GM11168 (cell line): ENCODE results near the gene ALOX5AP.

Experiments used
- in situ Hi-C: fragments of 300-500 bp; cut with MboI; formaldehyde crosslinking; loops from one replicate; pipeline ENCODE4 v1.12.0; 2022; ENCODE audit warnings: low sequenced_read_pairs; ENCODE audit not compliant: unreplicated experiment

The ALOX5AP gene

GRCh38 chr13:30712536-30713532 is 22.5 kb upstream of the ALOX5AP start:
- in situ Hi-C loops: no loop called here

- in situ Hi-C loops: no loop called here
These were observed 20.5 kb upstream of the ALOX5AP start for GRCh38 chr13:30714629-30715371.

- in situ Hi-C loops: no loop called here
These were observed 20.0 kb upstream of the ALOX5AP start for GRCh38 chr13:30715372-30715756.

GRCh38 chr13:30715837-30716236 is 19.5 kb upstream of the ALOX5AP start:
- in situ Hi-C loops: no loop called here

- in situ Hi-C loops: no loop called here
These were observed 16.4 kb upstream of the ALOX5AP start for GRCh38 chr13:30718661-30719524.

GRCh38 chr13:30719525-30719914 is 15.8 kb upstream of the ALOX5AP start:
- in situ Hi-C loops: no loop called here

- in situ Hi-C loops: no loop called here
These were observed 15.0 kb upstream of the ALOX5AP start for GRCh38 chr13:30720172-30720869.

- in situ Hi-C loops: no loop called here
These were observed 13.4 kb upstream of the ALOX5AP start for GRCh38 chr13:30721936-30722335.

GRCh38 chr13:30722361-30722760 is 13.0 kb upstream of the ALOX5AP start:
- in situ Hi-C loops: no loop called here

- in situ Hi-C loops: no loop called here
These were observed 10.6 kb upstream of the ALOX5AP start for GRCh38 chr13:30724778-30725177.

GRCh38 chr13:30725326-30726085 is 9.8 kb upstream of the ALOX5AP start:
- in situ Hi-C loops: no loop called here

- in situ Hi-C loops: no loop called here
These were observed 9.2 kb upstream of the ALOX5AP start for GRCh38 chr13:30726192-30726591.

GRCh38 chr13:30727491-30728355 is 7.6 kb upstream of the ALOX5AP start:
- in situ Hi-C loops: no loop called here

GRCh38 chr13:30729801-30730200 is 5.5 kb upstream of the ALOX5AP start:
- in situ Hi-C loops: no loop called here

GRCh38 chr13:30730526-30730925 is 4.8 kb upstream of the ALOX5AP start:
- in situ Hi-C loops: no loop called here

GRCh38 chr13:30731361-30732045 is 3.8 kb upstream of the ALOX5AP start:
- in situ Hi-C loops: no loop called here

- in situ Hi-C loops: no loop called here
These were observed 3.3 kb upstream of the ALOX5AP start for GRCh38 chr13:30732046-30732390.

GRCh38 chr13:30734439-30734838 is 904 bp upstream of the ALOX5AP start:
- in situ Hi-C loops: no loop called here
